ENCODE measurements around the gene C9orf153. TPM values are rescaled to one million over a fixed set of nuclear protein-coding genes. Genes with fewer than 3 reads are reported as not detected.

Gene C9orf153
- total and polyA plus RNA-seq, 2 of the 8 experiments (the other 6 are each of a cell fraction or from before 2014, with no cell fraction given): not detected

- TF ChIP-seq SRF (IDR thresholded peaks at IDR 0.05; ENCODE audit: low read depth, low read length): no peak
Measured at GRCh38 chr9:86288499-86289198, 29.2 kb upstream of the C9orf153 start (continued).

Measured in H1 (cell line).